GM12865 (cell line): ENCODE data around the gene LAMA2.

Experiments used
- DNase-seq: peaks from one replicate; pipeline ENCODE4 v3.0.0; 2010; ENCODE audit warnings: low read depth
- H3K4me3 ChIP-seq: 2 replicates; pipeline ENCODE4 v1.5.1; 2011; ENCODE audit warnings: mild to moderate bottlenecking, low read depth, low read length, control low read depth
- TF ChIP-seq, protein P1 (sequence below): IDR thresholded peaks from 2 replicates; pipeline ENCODE4 v1.5.1; 2011; ENCODE audit warnings: low read length, control low read depth, low read depth, inconsistent platforms; ENCODE audit not compliant: insufficient read depth; ENCODE audit errors: missing control alignments

LAMA2 gene

DNA sequence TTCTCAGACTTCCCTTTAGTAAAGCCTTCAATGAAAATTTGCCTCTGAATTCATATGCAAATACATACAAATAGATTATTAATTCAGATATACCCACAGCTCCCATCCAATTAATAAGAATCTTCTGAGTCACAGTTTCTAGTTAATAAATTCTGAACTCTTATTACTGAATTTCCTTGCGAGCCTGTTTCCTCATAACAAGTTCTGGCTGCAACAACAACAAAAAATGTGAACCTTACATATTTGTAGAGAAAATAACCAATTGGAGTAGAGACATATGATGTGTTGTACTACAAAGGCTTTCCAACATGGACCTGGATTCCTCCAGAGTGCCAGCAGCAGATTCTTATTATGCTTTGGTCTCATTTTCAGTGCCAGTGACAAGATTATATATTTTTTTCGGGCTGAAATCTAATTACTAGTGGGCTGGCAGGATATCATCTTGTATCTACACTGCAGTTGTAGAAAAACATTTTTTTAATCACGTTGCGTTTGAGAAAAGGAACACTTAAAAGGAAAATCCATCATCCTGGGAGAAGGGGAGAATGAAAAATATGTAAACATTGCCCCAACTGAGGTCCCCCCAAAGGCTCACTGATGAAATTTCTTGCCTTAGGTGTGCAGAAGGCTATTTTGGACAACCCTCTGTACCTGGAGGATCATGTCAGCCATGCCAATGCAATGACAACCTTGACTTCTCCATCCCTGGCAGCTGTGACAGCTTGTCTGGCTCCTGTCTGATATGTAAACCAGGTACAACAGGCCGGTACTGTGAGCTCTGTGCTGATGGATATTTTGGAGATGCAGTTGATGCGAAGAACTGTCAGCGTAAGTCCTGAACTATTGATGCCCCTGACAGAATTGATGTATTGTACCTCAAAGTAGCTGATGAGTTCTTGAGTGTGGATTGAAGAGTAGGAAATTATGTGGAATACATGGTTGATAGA, 404.6 kb downstream of the LAMA2 start:
- no peak for DNase-seq
- TF ChIP-seq, protein P1, sequence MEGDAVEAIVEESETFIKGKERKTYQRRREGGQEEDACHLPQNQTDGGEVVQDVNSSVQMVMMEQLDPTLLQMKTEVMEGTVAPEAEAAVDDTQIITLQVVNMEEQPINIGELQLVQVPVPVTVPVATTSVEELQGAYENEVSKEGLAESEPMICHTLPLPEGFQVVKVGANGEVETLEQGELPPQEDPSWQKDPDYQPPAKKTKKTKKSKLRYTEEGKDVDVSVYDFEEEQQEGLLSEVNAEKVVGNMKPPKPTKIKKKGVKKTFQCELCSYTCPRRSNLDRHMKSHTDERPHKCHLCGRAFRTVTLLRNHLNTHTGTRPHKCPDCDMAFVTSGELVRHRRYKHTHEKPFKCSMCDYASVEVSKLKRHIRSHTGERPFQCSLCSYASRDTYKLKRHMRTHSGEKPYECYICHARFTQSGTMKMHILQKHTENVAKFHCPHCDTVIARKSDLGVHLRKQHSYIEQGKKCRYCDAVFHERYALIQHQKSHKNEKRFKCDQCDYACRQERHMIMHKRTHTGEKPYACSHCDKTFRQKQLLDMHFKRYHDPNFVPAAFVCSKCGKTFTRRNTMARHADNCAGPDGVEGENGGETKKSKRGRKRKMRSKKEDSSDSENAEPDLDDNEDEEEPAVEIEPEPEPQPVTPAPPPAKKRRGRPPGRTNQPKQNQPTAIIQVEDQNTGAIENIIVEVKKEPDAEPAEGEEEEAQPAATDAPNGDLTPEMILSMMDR: no peak
- no peak overlapping the region for H3K4me3 ChIP-seq

DNA sequence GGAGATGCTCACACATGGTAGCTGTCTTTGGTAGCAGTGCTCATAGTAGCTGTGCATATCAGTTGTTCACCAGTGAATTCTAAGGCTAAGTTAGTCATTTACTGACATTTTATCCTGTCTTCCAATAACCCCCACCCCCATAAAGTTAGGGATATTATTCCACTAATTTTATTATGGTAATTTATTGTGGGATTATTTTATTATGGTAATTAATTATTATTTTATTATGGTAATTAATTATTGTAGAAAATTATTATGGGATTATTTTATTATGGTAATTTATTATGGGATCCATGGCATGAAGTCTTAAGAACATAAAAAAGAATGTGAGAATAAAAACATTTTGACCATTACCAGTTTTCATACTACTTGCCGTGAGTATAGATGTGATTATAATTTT, 406.5 kb downstream of the LAMA2 start:
- no peak for DNase-seq
- H3K4me3 ChIP-seq: no peak overlapping the region
- TF ChIP-seq, protein P1: no peak

- no peak overlapping the region for H3K4me3 ChIP-seq
- TF ChIP-seq, protein P1: no peak
- DNase-seq: no peak
Observed at GRCh38 chr6:129292836-129293235, 409.9 kb downstream of the LAMA2 start.

DNA sequence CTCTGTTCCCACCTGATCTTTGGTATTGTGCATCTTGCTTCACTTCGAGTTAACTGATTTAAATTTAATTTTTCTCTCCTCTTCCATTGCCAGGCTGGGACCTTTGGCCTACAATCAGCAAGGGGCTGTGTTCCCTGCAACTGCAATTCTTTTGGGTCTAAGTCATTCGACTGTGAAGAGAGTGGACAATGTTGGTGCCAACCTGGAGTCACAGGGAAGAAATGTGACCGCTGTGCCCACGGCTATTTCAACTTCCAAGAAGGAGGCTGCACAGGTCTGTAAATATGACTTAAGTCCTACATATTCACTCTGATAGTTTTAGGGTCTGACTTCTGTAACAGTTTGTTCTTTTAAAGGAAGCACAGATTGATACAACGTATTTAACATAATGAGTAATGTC, 414.7 kb downstream of the LAMA2 start:
- H3K4me3 ChIP-seq: no peak overlapping the region
- no peak for DNase-seq
- TF ChIP-seq, protein P1: no peak

- DNase-seq: no peak
- no peak overlapping the region for H3K4me3 ChIP-seq
- TF ChIP-seq, protein P1: no peak
Observed at GRCh38 chr6:129302671-129303070, 419.7 kb downstream of the LAMA2 start.

DNA sequence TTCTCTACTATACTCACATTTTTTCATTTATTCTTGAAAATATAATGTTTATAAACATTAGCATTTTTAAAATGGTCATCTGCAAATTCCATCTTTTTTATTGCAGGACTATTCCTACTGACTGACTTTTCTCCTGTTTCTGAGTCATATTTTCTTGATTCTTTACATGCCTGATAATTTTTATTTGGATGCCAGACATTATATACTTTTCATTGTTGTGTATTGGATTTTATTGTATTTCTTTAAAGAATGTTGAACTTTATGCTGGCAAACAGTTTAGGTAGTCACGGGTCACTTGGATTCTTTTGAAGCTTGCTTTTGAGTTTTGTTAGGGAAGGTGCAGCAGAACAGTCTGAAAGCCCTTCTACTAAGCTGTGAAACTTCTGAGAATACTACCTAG, 423.9 kb downstream of the LAMA2 start:
- no peak for DNase-seq
- H3K4me3 ChIP-seq: no peak overlapping the region
- TF ChIP-seq, protein P1: no peak

DNA sequence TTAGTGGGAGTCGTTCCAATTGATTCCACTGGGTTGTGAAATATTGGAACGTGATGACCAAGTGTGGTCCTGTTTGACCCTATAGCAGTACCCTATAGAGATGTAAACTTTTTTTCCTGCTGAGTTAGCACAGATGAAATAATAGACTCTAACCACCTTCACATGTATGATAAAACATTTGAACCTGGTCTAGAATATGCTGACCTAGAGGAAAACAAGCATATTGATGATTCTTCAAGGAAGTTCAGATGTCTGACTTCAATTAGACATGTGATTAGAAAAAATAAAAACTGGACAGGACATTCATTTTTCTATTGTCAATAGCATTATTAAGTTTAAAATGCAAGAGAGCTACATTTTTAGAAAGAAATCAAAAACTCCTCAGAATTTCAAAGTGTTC, 424.9 kb downstream of the LAMA2 start:
- no peak for DNase-seq
- TF ChIP-seq, protein P1: no peak

More for the DNA sequence above, 424.9 kb downstream of the LAMA2 start:
- no peak overlapping the region for H3K4me3 ChIP-seq
